ENCODE measurements around the gene F2RL1. TPM values are rescaled to one million over a fixed set of nuclear protein-coding genes. Genes with fewer than 3 reads are reported as not detected.
"Not testable (repeated sequence)": the region's sequence is repeated elsewhere in the genome, so short reads cannot be mapped to it uniquely, and the experiment has no call there.

The F2RL1 gene
- total and polyA plus RNA-seq, 2 experiments from 2014 or later, result 1.4 to 3.3 TPM

- Histone ChIP-seq H3K27ac (no peak overlapping the region), H3K9me3 (ENCODE audit: low read depth) (no peaks in the 10 kb centered on the region), H4K20me1 (ENCODE audit: insufficient read depth) (no peaks in the 10 kb centered on the region), H3K4me3 (no peak overlapping the region), H3K4me1 (ENCODE audit: insufficient read depth) (no peaks in the 10 kb centered on the region), H2AFZ (no peak overlapping the region), H3K4me2 (ENCODE audit: unreplicated experiment) (no peak overlapping the region), H3K36me3 (ENCODE audit: low read depth) (no peaks in the 10 kb centered on the region), H3K27me3 (replicated peaks; ENCODE audit: insufficient read depth) (no peaks in the 10 kb centered on the region), H3K79me2 (ENCODE audit: insufficient read depth) (no peaks in the 10 kb centered on the region), H3F3A (ENCODE audit: insufficient read depth) (no peaks in the 10 kb centered on the region), H3K9me2 (ENCODE audit: insufficient read depth) (no peaks in the 10 kb centered on the region), H3K9ac (no peak overlapping the region)
- in situ Hi-C loops (cut with MboI), result no loop called here
- no peak for DNase-seq
- 51 to 59% methylated on average over 7 of the region's 7 CpGs for WGBS, 2 experiments (ENCODE audit: low coverage in 1 of 2, low lambda C conversion rate in 2 of 2, missing lambda C conversion rate in 2 of 2)
- TF ChIP-seq EZH2phosphoT487 (IDR thresholded peaks at IDR 0.05; ENCODE audit: insufficient read depth, low read depth) (no peak), EZH2 (IDR thresholded peaks at IDR 0.05; ENCODE audit: insufficient read depth, poor library complexity, severe bottlenecking) (no peak)
Observed at GRCh38 chr5:76851728-76852369, 33.0 kb downstream of the F2RL1 start.

GRCh38 chr5:76852772-76853171 lies 33.9 kb downstream of the F2RL1 start:
- WGBS, 2 experiments (ENCODE audit: low coverage in 1 of 2, low lambda C conversion rate in 2 of 2, missing lambda C conversion rate in 2 of 2), result 23 to 35% methylated on average over 2 of the region's 2 CpGs
- DNase-seq, result no peak
- Histone ChIP-seq H3K27me3 (replicated peaks; ENCODE audit: insufficient read depth) (no peaks in the 10 kb centered on the region), H3K9me2 (ENCODE audit: insufficient read depth) (no peaks in the 10 kb centered on the region), H3K79me2 (ENCODE audit: insufficient read depth) (no peaks in the 10 kb centered on the region), H3K27ac (no peak overlapping the region), H4K20me1 (ENCODE audit: insufficient read depth) (no peaks in the 10 kb centered on the region), H3K4me1 (ENCODE audit: insufficient read depth) (no peaks in the 10 kb centered on the region), H3K36me3 (ENCODE audit: low read depth) (no peaks in the 10 kb centered on the region), H3K4me2 (ENCODE audit: unreplicated experiment) (no peak overlapping the region), H3F3A (ENCODE audit: insufficient read depth) (no peaks in the 10 kb centered on the region), H3K4me3 (no peak overlapping the region), H3K9me3 (ENCODE audit: low read depth) (no peaks in the 10 kb centered on the region), H2AFZ (no peak overlapping the region), H3K9ac (no peak overlapping the region)
- in situ Hi-C loops (cut with MboI), result no loop called here
- TF ChIP-seq EZH2 (IDR thresholded peaks at IDR 0.05; ENCODE audit: insufficient read depth, poor library complexity, severe bottlenecking) (no peak), EZH2phosphoT487 (IDR thresholded peaks at IDR 0.05; ENCODE audit: insufficient read depth, low read depth) (no peak)

- WGBS, 2 experiments (ENCODE audit: low coverage in 1 of 2, low lambda C conversion rate in 2 of 2, missing lambda C conversion rate in 2 of 2), result 76 to 87% methylated on average over 3 of the region's 3 CpGs
- H3K4me3 ChIP-seq; in situ Hi-C loops (cut with MboI): not testable (repeated sequence)
Observed at GRCh38 chr5:76853741-76854140, 34.9 kb downstream of the F2RL1 start.

GRCh38 chr5:76854644-76855043 lies 35.8 kb downstream of the F2RL1 start:
- H3K9ac ChIP-seq, result no peak overlapping the region
- H3K4me1 ChIP-seq (ENCODE audit: insufficient read depth), result no peaks in the 10 kb centered on the region
- H3K9me3 ChIP-seq (ENCODE audit: low read depth), result no peaks in the 10 kb centered on the region
- no peak for TF ChIP-seq EZH2phosphoT487 (IDR thresholded peaks at IDR 0.05; ENCODE audit: insufficient read depth, low read depth)
- no peak for TF ChIP-seq EZH2 (IDR thresholded peaks at IDR 0.05; ENCODE audit: insufficient read depth, poor library complexity, severe bottlenecking)
- H4K20me1 ChIP-seq (ENCODE audit: insufficient read depth), result no peaks in the 10 kb centered on the region
- H2AFZ ChIP-seq, result no peak overlapping the region
- H3K4me3 ChIP-seq, result no peak overlapping the region
- no peak overlapping the region for H3K4me2 ChIP-seq (ENCODE audit: unreplicated experiment)
- DNase-seq, result no peak
- no peaks in the 10 kb centered on the region for H3F3A ChIP-seq (ENCODE audit: insufficient read depth)
- no peaks in the 10 kb centered on the region for H3K79me2 ChIP-seq (ENCODE audit: insufficient read depth)
- H3K27me3 ChIP-seq (replicated peaks; ENCODE audit: insufficient read depth), result no peaks in the 10 kb centered on the region
- H3K27ac ChIP-seq, result no peak overlapping the region
- in situ Hi-C loops (cut with MboI), result no loop called here
- H3K9me2 ChIP-seq (ENCODE audit: insufficient read depth), result no peaks in the 10 kb centered on the region
- H3K36me3 ChIP-seq (ENCODE audit: low read depth), result no peaks in the 10 kb centered on the region

More at GRCh38 chr5:76853741-76854140, 34.9 kb downstream of the F2RL1 start:
- H3K4me2 ChIP-seq (ENCODE audit: unreplicated experiment); DNase-seq; H3K79me2 ChIP-seq (ENCODE audit: insufficient read depth); H3K27me3 ChIP-seq (replicated peaks; ENCODE audit: insufficient read depth); H3F3A ChIP-seq (ENCODE audit: insufficient read depth); H3K27ac ChIP-seq; H3K9ac ChIP-seq; H3K36me3 ChIP-seq (ENCODE audit: low read depth); H3K4me1 ChIP-seq (ENCODE audit: insufficient read depth); H4K20me1 ChIP-seq (ENCODE audit: insufficient read depth); H2AFZ ChIP-seq; H3K9me2 ChIP-seq (ENCODE audit: insufficient read depth); H3K9me3 ChIP-seq (ENCODE audit: low read depth): not testable (repeated sequence)

GRCh38 chr5:76855501-76855900 lies 36.7 kb downstream of the F2RL1 start:
- H3K27me3 ChIP-seq (replicated peaks; ENCODE audit: insufficient read depth); H3K9me3 ChIP-seq (ENCODE audit: low read depth); H3K27ac ChIP-seq; DNase-seq; H3K79me2 ChIP-seq (ENCODE audit: insufficient read depth); in situ Hi-C loops (cut with MboI); H3F3A ChIP-seq (ENCODE audit: insufficient read depth); H2AFZ ChIP-seq; H3K36me3 ChIP-seq (ENCODE audit: low read depth); H3K4me1 ChIP-seq (ENCODE audit: insufficient read depth); H3K9ac ChIP-seq; H3K4me2 ChIP-seq (ENCODE audit: unreplicated experiment); H3K4me3 ChIP-seq; H3K9me2 ChIP-seq (ENCODE audit: insufficient read depth); H4K20me1 ChIP-seq (ENCODE audit: insufficient read depth): not testable (repeated sequence)
